Liver (tissue), 9 donors: ENCODE measurements around the gene SGPL1. TPM values are rescaled to one million over a fixed set of nuclear protein-coding genes. Genes with fewer than 3 reads are reported as not detected.

ENCODE experiments used
- DNase-seq: peaks from one replicate; pipeline ENCODE4 v3.0.0-alpha.2; 2017; ENCODE audit warnings: low spot score
- H3K27ac ChIP-seq, 2 donors: one replicate each; pipeline ENCODE4 v1.7.0; 2013; ENCODE audit warnings: inconsistent platforms in 2 of 2, low read length in 2 of 2, control low read depth in 1 of 2, low read depth in 1 of 2, mild to moderate bottlenecking in 1 of 2
- H3K27me3 ChIP-seq, 4 donors: one replicate each; pipeline versions ENCODE4 v1.6.1 to v1.7.0; 2013; ENCODE audit warnings: low read length in 3 of 4, inconsistent platforms in 1 of 4, mild to moderate bottlenecking in 1 of 4, moderate library complexity in 1 of 4; ENCODE audit not compliant: control insufficient read depth in 4 of 4, insufficient read depth in 4 of 4
- H3K36me3 ChIP-seq, 4 donors: one replicate each; pipeline versions ENCODE4 v1.6.1 to v1.7.0; 2013; ENCODE audit warnings: low read length in 3 of 4, mild to moderate bottlenecking in 3 of 4, low read depth in 1 of 4, moderate library complexity in 1 of 4; ENCODE audit not compliant: control insufficient read depth in 4 of 4, insufficient read depth in 3 of 4
- H3K4me1 ChIP-seq, 4 donors: one replicate each; pipeline versions ENCODE4 v1.6.1 to v1.7.0; 2013; ENCODE audit warnings: low read length in 3 of 4, mild to moderate bottlenecking in 3 of 4, moderate library complexity in 1 of 4; ENCODE audit not compliant: control insufficient read depth in 4 of 4, insufficient read depth in 4 of 4
- H3K4me3 ChIP-seq, 3 donors: one replicate each; pipeline versions ENCODE4 v1.6.1 to v1.7.0; 2013; ENCODE audit warnings: low read length in 3 of 3, control low read depth in 1 of 3, low read depth in 1 of 3, mild to moderate bottlenecking in 1 of 3
- H3K9ac ChIP-seq, 2 donors: one replicate each; pipeline ENCODE4 v1.7.0; 2013; ENCODE audit warnings: low read length in 2 of 2, mild to moderate bottlenecking in 2 of 2, moderate library complexity in 2 of 2, control low read depth in 1 of 2, low read depth in 1 of 2
- H3K9me3 ChIP-seq, 4 donors: one replicate each; pipeline versions ENCODE4 v1.6.1 to v1.7.0; 2013; ENCODE audit warnings: low read length in 3 of 4; ENCODE audit not compliant: control insufficient read depth in 4 of 4
- EGR1 ChIP-seq, 2 donors: IDR thresholded peaks; 2 replicates each; pipeline ENCODE4 v1.6.1; 2016 to 2018; ENCODE audit warnings: antibody characterized with exemption in 2 of 2, low read depth in 2 of 2
- FOXA1 ChIP-seq: IDR thresholded peaks from 2 replicates; pipeline ENCODE4 v1.6.1; 2016; ENCODE audit warnings: antibody characterized with exemption
- FOXA2 ChIP-seq: IDR thresholded peaks from 2 replicates; pipeline ENCODE4 v1.6.1; 2016; ENCODE audit warnings: antibody characterized with exemption
- GABPA ChIP-seq, 2 donors: IDR thresholded peaks in 1 of 2; conservative IDR thresholded peaks in 1 of 2; 2 replicates each; pipeline ENCODE4 v1.6.1; 2016; ENCODE audit warnings: antibody characterized with exemption in 2 of 2, mild to moderate bottlenecking in 1 of 2, moderate library complexity in 1 of 2
- HNF4A ChIP-seq, 2 donors: conservative IDR thresholded peaks; 2 replicates each; pipeline ENCODE4 v1.6.1; 2016; ENCODE audit warnings: antibody characterized with exemption in 2 of 2, mild to moderate bottlenecking in 2 of 2
- HNF4G ChIP-seq: IDR thresholded peaks from 2 replicates; pipeline ENCODE4 v1.6.1; 2016; ENCODE audit warnings: antibody characterized with exemption
- JUND ChIP-seq, 2 donors: IDR thresholded peaks; 2 replicates each; pipeline ENCODE4 v1.6.1; 2016; ENCODE audit warnings: antibody characterized with exemption in 2 of 2
- NR2F2 ChIP-seq: IDR thresholded peaks from 2 replicates; pipeline ENCODE4 v1.6.1; 2016; ENCODE audit warnings: antibody characterized with exemption
- RAD21 ChIP-seq, 2 donors: IDR thresholded peaks; 2 replicates each; pipeline ENCODE4 v1.6.1; 2016; ENCODE audit warnings: antibody characterized with exemption in 2 of 2, mild to moderate bottlenecking in 2 of 2
- RXRA ChIP-seq, 2 donors: IDR thresholded peaks; 2 replicates each; pipeline ENCODE4 v1.6.1; 2017 to 2018; ENCODE audit warnings: antibody characterized with exemption in 2 of 2, mild to moderate bottlenecking in 1 of 2
- SP1 ChIP-seq: IDR thresholded peaks from 2 replicates; pipeline ENCODE4 v1.6.1; 2018; ENCODE audit warnings: antibody characterized with exemption, mild to moderate bottlenecking
- TAF1 ChIP-seq: conservative IDR thresholded peaks from 2 replicates; pipeline ENCODE4 v1.6.1; 2016; ENCODE audit warnings: antibody characterized with exemption, mild to moderate bottlenecking
- YY1 ChIP-seq: IDR thresholded peaks from 2 replicates; pipeline ENCODE4 v1.6.1; 2016; ENCODE audit warnings: antibody characterized with exemption, mild to moderate bottlenecking
- WGBS: extraction: QIAGEN DNeasy Blood & Tissue Kit; methylation state at CpG from one replicate; pipeline ENCODE4 v1.1.7; 2013; 5-methylcytosine and 5-hydroxymethylcytosine counted together
- polyA plus RNA-seq, 2 donors: library from polyadenylated mRNA; stranded (reverse) in 1 of 2; unstranded in 1 of 2; fragments of 200-250 nt in 1 of 2; fragments of >200 nt in 1 of 2; fragmentation: Nextera tagmentation in 1 of 2; extraction: Ambion mirVana in 1 of 2; gene quantifications; one replicate each; pipeline versions ENCODE4 v1.2.1 to v1.2.3, GENCODE V29; 2013 to 2015
- total RNA-seq, 2 donors: library from RNA; depleted of rRNA; stranded (reverse); fragments of >200 nt; gene quantifications; one replicate each; pipeline ENCODE4 v1.2.3, GENCODE V29; 2014
- TF ChIP-seq, protein P1 (sequence below): IDR thresholded peaks from 2 replicates; pipeline ENCODE4 v1.6.1; 2016; ENCODE audit warnings: antibody characterized with exemption, mild to moderate bottlenecking
- TF ChIP-seq, protein P2 (sequence below): IDR thresholded peaks from 2 replicates; pipeline ENCODE4 v1.6.1; 2016; ENCODE audit warnings: antibody characterized with exemption
- TF ChIP-seq, protein P3 (sequence below): IDR thresholded peaks from 2 replicates; pipeline ENCODE4 v1.6.1; 2016; ENCODE audit warnings: antibody characterized with exemption
- TF ChIP-seq, protein P4 (sequence below): fragments of 150-350 bp; IDR thresholded peaks from 2 replicates; pipeline ENCODE4 v1.5.1; 2017; ENCODE audit warnings: improper control_type of control experiment, low read depth, low read length; ENCODE audit not compliant: missing input control
- TF ChIP-seq, protein P5 (sequence below): IDR thresholded peaks from 2 replicates; pipeline ENCODE4 v1.6.1; 2016; ENCODE audit warnings: antibody characterized with exemption
- donor health status: healthy.
- donor health status: healthy.
- donor health status: healthy.
- donor health status: healthy.
- donor health status: healthy.

The SGPL1 gene
- total and polyA plus RNA-seq, 4 donors: 11.8 to 37.1 (median 16.8) TPM

DNA sequence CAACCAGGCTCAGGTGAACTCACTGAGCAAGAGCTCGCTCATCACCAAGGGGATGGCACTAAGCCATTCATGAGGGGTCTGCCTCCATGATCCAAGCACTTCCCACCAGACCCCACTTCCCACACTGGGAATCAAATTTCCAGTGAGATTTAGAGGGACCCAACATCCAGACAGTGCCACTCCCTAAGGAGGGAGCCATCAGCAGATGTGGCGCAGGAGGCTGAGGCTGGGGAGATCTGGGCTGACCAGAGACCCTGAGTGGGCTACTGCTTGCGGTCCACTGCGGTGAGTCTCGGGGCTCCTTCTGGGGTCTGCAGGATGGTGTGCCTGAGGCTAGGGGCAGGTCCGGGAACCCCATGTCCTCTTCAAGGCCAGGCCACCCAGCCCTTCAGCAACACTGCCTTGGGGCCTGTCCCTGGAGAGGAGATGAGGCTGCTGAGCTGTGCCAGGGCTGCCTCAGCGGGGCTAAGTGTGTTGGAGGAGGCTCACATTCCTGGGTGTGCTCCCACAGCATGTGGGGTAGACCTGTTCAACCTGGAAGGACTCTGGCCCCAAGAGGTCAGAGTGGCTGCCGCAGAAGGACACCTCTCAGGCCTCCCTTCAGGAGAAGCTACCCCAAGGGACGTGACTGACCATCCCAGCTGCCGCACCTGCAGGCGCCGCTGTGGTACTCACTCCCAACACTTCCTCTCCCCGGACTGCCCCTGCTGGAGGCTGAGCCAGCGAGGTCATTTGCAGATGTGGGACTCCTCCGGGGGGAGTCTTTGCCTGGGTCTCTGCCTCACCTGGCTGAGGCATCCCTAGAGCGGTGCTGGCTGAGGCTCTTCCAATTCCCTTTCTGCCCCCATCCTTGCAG lies 95.0 kb downstream of the SGPL1 start (continued):
- TF ChIP-seq, protein P1, sequence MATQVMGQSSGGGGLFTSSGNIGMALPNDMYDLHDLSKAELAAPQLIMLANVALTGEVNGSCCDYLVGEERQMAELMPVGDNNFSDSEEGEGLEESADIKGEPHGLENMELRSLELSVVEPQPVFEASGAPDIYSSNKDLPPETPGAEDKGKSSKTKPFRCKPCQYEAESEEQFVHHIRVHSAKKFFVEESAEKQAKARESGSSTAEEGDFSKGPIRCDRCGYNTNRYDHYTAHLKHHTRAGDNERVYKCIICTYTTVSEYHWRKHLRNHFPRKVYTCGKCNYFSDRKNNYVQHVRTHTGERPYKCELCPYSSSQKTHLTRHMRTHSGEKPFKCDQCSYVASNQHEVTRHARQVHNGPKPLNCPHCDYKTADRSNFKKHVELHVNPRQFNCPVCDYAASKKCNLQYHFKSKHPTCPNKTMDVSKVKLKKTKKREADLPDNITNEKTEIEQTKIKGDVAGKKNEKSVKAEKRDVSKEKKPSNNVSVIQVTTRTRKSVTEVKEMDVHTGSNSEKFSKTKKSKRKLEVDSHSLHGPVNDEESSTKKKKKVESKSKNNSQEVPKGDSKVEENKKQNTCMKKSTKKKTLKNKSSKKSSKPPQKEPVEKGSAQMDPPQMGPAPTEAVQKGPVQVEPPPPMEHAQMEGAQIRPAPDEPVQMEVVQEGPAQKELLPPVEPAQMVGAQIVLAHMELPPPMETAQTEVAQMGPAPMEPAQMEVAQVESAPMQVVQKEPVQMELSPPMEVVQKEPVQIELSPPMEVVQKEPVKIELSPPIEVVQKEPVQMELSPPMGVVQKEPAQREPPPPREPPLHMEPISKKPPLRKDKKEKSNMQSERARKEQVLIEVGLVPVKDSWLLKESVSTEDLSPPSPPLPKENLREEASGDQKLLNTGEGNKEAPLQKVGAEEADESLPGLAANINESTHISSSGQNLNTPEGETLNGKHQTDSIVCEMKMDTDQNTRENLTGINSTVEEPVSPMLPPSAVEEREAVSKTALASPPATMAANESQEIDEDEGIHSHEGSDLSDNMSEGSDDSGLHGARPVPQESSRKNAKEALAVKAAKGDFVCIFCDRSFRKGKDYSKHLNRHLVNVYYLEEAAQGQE: no peak
- TF ChIP-seq FOXA2 (no peak), RXRA (IDR thresholded peaks at IDR 0.05) (no peak)
- TF ChIP-seq, protein P2, sequence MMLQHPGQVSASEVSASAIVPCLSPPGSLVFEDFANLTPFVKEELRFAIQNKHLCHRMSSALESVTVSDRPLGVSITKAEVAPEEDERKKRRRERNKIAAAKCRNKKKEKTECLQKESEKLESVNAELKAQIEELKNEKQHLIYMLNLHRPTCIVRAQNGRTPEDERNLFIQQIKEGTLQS: no peak

DNA sequence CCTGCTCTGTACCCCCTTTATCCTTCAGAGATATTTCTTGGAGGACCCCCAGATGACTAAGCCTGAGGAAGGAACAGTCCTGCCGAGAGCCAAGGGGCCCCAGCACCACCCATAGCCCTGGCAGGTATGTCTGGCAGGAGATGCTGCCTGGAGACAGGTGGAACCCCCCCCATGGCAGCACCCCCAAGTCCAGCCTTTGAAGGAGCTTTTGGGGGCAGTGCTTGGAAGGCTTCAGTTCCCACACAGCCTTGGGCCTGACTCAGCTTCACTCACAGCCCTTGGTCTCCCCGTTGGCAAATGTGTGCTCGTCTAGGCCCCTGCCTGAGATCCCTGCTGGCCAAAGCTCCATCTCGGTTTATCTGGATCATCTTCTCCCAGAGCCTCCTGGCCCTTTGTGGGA lies 95.6 kb downstream of the SGPL1 start:
- no peak for TF ChIP-seq RXRA (IDR thresholded peaks at IDR 0.05)
- TF ChIP-seq YY1: no peak
- TF ChIP-seq, protein P3, sequence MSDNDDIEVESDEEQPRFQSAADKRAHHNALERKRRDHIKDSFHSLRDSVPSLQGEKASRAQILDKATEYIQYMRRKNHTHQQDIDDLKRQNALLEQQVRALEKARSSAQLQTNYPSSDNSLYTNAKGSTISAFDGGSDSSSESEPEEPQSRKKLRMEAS: no peak
- no peak for TF ChIP-seq HNF4A (conservative IDR thresholded peaks at IDR 0.05)
- no peak for TF ChIP-seq NR2F2
- no peak for TF ChIP-seq GABPA (IDR thresholded peaks at IDR 0.05 in 1 of 2, conservative IDR thresholded peaks at IDR 0.05 in 1 of 2)
- TF ChIP-seq TAF1: no peak
- TF ChIP-seq SP1: no peak
- no peak for TF ChIP-seq FOXA2
- TF ChIP-seq, protein P4, sequence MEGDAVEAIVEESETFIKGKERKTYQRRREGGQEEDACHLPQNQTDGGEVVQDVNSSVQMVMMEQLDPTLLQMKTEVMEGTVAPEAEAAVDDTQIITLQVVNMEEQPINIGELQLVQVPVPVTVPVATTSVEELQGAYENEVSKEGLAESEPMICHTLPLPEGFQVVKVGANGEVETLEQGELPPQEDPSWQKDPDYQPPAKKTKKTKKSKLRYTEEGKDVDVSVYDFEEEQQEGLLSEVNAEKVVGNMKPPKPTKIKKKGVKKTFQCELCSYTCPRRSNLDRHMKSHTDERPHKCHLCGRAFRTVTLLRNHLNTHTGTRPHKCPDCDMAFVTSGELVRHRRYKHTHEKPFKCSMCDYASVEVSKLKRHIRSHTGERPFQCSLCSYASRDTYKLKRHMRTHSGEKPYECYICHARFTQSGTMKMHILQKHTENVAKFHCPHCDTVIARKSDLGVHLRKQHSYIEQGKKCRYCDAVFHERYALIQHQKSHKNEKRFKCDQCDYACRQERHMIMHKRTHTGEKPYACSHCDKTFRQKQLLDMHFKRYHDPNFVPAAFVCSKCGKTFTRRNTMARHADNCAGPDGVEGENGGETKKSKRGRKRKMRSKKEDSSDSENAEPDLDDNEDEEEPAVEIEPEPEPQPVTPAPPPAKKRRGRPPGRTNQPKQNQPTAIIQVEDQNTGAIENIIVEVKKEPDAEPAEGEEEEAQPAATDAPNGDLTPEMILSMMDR: no peak
- TF ChIP-seq RAD21 (IDR thresholded peaks at IDR 0.05): no peak
- TF ChIP-seq JUND (IDR thresholded peaks at IDR 0.05): no peak
- TF ChIP-seq, protein P2: no peak
- TF ChIP-seq, protein P1: no peak
- TF ChIP-seq FOXA1: no peak
- TF ChIP-seq, protein P5, sequence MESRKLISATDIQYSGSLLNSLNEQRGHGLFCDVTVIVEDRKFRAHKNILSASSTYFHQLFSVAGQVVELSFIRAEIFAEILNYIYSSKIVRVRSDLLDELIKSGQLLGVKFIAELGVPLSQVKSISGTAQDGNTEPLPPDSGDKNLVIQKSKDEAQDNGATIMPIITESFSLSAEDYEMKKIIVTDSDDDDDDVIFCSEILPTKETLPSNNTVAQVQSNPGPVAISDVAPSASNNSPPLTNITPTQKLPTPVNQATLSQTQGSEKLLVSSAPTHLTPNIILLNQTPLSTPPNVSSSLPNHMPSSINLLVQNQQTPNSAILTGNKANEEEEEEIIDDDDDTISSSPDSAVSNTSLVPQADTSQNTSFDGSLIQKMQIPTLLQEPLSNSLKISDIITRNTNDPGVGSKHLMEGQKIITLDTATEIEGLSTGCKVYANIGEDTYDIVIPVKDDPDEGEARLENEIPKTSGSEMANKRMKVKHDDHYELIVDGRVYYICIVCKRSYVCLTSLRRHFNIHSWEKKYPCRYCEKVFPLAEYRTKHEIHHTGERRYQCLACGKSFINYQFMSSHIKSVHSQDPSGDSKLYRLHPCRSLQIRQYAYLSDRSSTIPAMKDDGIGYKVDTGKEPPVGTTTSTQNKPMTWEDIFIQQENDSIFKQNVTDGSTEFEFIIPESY: no peak
- TF ChIP-seq HNF4G: no peak
- no peak for TF ChIP-seq EGR1 (IDR thresholded peaks at IDR 0.05; ENCODE audit: low read depth in 2 of 2)
- 90% methylated on average over 4 of the region's 4 CpGs for WGBS
- H3K27me3 ChIP-seq: no peaks in the 10 kb centered on the region
- H3K9ac ChIP-seq: no peak overlapping the region
- no peaks in the 10 kb centered on the region for H3K9me3 ChIP-seq
- no peak overlapping the region for H3K4me3 ChIP-seq
- no peaks in the 10 kb centered on the region for H3K4me1 ChIP-seq
- no peak for DNase-seq
- no peak overlapping the region for H3K27ac ChIP-seq
- H3K36me3 ChIP-seq: no peaks in the 10 kb centered on the region
